Fibroblast of the conjunctiva (primary cell): ENCODE results near the gene BAHD1.
"Not testable (repeated sequence)": the region's sequence is repeated elsewhere in the genome, so short reads cannot be mapped to it uniquely, and the experiment has no call there.

ENCODE experiments used
- DNase-seq: peaks from one replicate; pipeline ENCODE4 v3.0.0-alpha.2; 2010; ENCODE audit warnings: low read depth

The BAHD1 gene

GRCh38 chr15:40445421-40445922 is 4.7 kb downstream of the BAHD1 start:
- peak; percentile 12 for DNase-seq

DNA sequence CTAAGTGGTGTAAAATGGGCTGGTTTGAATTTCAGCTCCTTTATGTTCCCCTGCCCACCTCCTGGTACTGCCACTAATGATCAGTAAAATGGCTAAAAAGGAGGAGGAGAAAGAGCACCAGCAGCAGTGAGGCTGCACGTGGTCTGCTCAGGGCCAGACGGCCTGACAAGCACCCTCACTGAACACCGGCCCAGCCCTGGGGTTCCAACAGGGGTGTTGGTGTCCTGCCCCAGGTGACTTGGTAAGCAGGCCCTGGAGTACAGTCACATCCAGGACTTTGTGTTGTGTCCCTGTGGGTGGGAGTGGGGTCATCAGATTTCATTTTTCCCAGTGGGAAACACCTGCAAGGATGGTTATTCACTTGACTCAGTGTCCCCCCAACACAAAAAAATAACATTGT is 5.4 kb downstream of the BAHD1 start:
- no peak for DNase-seq

DNA sequence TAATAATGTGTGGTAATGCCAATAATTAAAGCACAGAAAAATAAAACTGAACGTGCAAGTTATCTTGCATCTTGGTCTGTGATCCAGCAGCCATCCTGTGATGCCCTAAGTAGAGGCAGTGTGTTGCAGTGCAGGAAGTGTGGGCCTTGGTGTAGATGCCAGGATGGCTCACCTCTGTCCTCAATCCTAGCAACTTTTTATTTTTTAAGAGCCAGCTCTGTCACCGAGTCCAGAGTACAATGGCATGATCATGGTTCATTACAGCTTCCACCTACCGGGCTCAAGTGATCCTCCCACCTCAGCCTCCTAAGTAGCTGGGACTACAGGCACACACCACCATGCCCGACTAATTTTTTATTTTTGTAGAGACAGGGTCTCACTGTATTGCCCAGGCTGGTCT is 7.6 kb downstream of the BAHD1 start:
- no peak for DNase-seq

DNA sequence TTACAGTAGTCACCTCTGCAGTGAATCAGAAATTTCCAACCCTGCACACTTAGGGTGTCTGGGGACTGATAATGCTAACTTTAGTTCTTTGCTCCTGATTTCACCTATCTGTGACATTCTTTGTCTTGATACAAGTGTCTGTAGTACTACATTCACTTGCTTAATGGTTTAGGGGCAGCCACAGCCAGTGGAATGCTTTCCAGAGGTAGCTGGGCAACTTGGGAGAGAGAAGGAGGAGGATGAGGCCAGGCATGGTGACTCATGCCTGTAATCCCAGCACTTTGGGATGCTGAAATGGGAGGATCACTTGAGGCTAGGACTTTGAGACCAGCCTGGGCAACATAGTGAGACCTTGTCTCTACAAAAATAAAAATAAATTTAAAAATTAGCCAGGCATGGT is 8.5 kb downstream of the BAHD1 start:
- no peak for DNase-seq

GRCh38 chr15:40450047-40450446 is 9.3 kb downstream of the BAHD1 start:
- DNase-seq: no peak

DNA sequence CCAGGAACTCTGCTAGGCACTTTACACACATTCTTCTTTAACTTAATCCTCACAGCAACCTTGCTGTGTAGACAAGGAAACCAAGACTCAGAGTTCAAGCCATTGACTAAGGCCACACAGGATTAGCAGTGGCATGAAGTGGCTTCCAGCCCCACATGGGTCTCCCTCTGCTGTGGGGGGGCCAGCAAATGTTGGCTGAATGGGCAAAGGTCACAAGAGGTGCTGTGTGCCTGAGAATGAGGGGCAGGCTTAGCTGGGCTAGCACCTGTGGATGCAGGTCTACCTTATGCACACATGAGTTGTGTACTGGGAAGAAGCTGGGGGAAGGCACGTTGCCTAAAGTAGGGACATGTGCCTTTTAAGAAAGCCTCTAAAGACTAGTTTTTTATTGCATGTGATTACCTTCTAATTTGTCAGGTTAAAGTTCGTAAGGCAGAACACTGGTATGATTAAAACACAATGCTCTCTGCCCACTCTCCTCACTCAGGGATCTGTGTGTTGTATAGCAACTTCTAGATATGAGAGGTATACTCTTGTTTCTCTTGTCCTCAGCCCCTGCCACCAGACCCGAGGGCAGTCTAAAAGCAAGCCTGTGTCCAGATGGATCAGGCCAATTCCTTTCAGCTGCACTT is 10.9 kb downstream of the BAHD1 start:
- no peak for DNase-seq

- DNase-seq: no peak
These were observed 11.7 kb downstream of the BAHD1 start for GRCh38 chr15:40452296-40453090.

DNA sequence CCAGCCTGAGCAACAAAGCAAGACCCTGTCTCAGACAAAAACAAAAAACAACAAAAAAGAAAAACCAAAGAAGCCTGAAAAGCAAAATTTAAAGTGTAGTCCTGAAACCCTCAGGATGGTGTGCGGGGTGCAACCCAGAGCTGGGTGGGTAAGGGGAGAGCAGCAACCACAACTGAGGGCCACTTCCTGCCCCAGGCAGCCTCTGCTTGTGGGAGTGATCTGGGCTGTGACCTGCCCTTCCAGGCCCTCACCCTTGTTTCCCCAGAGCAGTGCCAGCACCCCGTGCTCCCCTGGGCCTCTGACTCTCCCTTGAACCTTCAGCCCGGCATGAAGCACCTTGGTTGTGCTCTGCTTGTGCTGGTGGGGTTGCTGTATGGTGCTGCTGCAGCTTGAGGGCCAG is 13.2 kb downstream of the BAHD1 start:
- not testable (repeated sequence) for DNase-seq

- DNase-seq: no peak
These were observed 14.2 kb downstream of the BAHD1 start for GRCh38 chr15:40454904-40455391.

DNA sequence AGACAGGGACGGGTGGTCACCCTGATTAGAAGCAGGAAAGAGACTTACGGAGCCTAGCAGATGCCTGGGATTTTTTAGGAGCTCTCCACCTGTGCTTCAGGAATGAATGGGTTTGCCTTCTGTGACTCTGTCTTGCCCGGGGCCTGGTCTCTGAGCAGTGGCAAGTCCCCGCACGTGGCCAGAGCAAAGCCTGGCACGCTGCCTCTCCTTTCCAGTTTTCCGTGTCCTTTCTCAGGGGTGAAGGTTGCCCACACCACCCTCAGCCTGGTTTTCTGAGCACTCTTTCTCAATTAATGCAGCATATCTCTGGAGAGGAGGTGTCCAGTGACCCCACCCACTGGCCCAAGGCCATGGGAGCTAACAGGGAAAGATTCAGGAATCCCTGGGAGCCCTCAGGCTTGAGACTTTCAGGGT is 15.6 kb downstream of the BAHD1 start:
- no peak for DNase-seq

DNA sequence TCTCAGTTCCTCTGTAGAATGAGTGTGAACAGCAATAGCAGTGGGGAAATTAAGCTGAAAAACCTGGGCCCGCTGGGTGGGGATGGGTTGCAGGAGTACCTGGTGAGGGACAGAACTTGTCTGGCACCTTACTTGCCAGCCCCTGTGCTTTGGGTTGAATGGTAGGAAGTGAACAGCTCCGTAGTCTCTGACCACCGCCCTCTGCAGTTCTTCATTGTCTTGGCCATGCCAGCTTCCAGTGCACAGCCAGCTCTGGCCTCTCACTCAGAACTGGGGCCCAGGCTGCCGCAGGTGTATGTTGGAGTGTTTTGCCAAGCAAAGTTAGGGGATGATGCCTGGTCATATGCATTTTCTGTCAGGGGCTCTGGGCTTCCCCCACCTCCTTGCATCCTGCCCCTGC is 16.0 kb downstream of the BAHD1 start:
- DNase-seq: no peak

DNA sequence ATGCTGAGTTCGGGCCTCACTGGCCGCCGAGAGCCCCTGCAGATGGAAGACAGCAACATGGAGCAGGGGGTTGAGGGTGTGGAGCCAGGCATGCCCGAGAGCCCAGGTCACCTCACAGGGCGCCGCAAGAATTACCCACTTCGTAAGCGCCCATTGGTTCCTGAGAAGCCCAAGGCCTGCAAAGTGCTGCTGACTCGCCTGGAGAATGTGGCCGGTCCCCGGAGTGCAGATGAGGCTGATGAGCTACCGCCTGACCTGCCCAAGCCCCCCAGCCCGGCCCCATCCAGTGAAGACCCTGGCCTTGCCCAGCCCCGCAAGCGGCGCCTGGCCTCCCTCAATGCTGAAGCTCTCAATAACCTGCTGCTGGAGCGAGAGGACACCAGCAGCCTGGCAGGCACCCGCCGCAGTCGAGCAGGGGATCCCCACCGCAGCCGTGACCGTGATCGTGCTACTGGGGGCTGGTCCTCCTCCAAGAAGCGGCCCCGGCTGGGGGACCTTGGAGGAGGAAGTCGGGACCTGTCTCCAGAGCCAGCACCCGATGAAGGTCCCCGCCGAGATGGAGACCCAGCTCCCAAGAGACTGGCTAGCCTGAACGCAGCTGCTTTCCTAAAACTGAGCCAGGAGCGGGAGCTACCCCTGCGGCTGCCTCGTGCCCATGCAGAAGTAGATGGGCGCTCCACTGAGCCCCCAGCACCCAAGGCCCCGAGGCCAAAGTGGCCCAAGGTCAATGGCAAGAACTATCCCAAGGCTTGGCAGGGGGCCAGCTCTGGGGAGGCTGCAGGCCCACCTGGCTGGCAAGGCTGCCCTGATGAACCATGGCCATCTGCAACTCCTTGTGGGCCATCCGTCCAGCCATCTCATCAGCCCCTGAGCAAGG is 18.0 kb downstream of the BAHD1 start:
- DNase-seq: no peak

GRCh38 chr15:40459391-40460015 is 18.8 kb downstream of the BAHD1 start:
- no peak for DNase-seq

GRCh38 chr15:40460404-40460803 is 19.7 kb downstream of the BAHD1 start:
- no peak for DNase-seq

DNA sequence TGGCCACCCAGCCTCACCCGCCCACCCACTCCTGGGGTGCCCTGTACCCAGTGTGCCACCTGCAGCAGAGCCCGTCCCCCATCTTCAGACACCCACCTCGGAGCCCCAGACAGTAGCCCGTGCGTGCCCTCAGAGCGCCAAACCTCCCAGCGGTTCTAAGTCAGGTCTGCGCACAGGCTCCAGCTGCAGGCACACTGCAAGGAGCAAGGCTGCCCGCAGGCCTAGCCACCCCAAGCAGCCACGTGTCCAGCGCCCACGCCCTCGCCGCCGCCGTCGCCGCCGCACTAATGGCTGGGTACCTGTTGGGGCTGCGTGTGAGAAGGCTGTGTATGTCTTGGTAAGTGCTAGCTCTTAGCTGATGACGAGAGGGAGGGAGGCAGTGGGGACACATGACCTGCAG is 21.2 kb downstream of the BAHD1 start:
- no peak for DNase-seq

DNA sequence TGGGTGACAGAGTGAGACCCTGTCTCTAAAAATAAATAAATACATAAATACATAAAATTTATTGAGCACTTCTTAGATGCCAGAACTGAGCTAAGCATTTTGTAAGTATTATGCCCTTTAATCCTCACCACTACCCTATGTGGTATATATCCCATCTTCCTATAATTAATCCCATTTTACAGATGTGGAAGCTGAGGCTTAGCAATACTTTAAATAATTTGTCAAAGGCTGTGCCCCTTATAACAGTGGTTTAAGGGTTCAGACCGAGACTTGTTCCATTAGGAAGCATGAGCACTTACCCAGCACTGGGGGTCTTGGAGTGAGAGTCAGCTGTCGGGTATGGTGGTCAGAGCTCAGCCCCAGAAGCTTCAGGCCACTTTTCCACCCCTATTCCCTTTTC is 22.5 kb downstream of the BAHD1 start:
- no peak for DNase-seq

GRCh38 chr15:40463886-40464545 is 23.3 kb downstream of the BAHD1 start:
- DNase-seq: no peak

DNA sequence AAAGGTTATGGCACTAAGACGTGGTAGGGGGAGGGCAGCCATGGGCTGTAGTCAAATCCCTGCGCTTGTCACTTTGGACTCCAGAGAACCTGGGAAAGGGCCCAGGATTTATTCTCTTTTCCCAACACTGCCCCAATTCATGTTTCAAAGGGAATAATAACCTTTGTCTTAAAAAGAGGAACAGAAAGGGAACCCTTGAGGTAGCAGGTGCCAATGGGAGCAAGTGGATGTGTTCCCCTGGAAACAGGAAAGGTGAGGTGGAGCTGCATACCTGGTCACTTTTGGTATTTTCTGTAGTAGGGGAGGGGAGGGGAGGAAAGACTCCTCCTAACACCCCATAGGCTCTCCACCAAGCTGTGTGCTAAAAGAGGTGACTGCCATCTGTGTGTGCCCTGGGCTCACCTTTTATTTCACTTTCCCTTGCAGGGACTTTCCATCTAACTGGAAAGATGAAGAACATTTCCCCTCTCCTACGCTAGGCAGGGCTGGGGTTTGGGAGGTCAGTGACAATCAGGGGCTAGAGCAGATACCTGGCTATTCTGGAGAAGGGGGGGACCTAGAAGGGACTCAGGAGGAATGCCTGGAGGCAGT is 23.9 kb downstream of the BAHD1 start:
- DNase-seq: no peak

GRCh38 chr15:40465939-40466338 is 25.2 kb downstream of the BAHD1 start:
- no peak for DNase-seq

DNA sequence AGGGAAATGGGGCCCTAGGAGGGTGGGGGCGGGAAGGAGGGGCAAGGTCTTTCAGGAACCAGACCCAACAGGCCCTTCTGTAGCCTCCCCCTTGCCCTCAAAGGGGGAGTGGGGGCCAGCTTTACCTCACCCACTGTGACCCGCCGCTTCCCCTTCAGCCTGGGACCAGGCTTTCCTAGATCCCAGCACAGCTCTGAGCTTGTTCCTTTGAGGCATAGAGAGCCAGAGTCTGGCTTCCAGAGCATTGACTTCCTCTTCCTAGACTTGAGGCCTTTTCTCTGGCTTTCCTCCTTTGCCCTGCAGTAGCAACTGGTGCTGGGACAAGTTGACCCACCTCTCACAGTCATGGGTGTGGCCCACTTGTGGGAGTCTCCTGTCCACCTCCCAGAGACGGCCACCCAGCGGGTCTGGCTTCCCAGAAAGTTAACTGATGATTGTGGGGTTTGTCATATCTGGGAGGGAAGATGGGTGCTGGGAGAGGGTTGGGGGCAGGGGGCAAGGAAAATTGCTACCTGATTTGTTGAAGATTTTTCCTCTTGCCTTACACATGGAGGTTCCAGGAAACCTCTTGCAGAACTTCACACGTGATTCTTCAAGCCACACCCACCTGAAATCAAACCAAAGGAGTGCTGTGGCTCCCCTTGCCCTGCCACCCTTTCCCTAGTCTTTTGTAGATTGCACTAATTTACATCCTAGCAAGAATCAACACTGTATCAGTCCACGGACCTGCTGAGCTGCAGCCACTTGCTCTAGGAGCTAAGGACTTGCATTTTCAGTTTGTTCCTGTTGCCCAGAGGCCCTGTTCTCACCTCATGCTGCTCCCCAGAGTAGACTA is 25.9 kb downstream of the BAHD1 start:
- DNase-seq: no peak
